HG02885 (cell line): ENCODE measurements around the gene IGSF9.

Experiments
- ATAC-seq: cut with Tn5 transposase; IDR thresholded peaks from one replicate; pipeline ENCODE4 v1.9.1; 2021; ENCODE audit warnings: mild to moderate bottlenecking; ENCODE audit not compliant: unreplicated experiment, poor library complexity

The IGSF9 gene, protein sequence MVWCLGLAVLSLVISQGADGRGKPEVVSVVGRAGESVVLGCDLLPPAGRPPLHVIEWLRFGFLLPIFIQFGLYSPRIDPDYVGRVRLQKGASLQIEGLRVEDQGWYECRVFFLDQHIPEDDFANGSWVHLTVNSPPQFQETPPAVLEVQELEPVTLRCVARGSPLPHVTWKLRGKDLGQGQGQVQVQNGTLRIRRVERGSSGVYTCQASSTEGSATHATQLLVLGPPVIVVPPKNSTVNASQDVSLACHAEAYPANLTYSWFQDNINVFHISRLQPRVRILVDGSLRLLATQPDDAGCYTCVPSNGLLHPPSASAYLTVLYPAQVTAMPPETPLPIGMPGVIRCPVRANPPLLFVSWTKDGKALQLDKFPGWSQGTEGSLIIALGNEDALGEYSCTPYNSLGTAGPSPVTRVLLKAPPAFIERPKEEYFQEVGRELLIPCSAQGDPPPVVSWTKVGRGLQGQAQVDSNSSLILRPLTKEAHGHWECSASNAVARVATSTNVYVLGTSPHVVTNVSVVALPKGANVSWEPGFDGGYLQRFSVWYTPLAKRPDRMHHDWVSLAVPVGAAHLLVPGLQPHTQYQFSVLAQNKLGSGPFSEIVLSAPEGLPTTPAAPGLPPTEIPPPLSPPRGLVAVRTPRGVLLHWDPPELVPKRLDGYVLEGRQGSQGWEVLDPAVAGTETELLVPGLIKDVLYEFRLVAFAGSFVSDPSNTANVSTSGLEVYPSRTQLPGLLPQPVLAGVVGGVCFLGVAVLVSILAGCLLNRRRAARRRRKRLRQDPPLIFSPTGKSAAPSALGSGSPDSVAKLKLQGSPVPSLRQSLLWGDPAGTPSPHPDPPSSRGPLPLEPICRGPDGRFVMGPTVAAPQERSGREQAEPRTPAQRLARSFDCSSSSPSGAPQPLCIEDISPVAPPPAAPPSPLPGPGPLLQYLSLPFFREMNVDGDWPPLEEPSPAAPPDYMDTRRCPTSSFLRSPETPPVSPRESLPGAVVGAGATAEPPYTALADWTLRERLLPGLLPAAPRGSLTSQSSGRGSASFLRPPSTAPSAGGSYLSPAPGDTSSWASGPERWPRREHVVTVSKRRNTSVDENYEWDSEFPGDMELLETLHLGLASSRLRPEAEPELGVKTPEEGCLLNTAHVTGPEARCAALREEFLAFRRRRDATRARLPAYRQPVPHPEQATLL

DNA sequence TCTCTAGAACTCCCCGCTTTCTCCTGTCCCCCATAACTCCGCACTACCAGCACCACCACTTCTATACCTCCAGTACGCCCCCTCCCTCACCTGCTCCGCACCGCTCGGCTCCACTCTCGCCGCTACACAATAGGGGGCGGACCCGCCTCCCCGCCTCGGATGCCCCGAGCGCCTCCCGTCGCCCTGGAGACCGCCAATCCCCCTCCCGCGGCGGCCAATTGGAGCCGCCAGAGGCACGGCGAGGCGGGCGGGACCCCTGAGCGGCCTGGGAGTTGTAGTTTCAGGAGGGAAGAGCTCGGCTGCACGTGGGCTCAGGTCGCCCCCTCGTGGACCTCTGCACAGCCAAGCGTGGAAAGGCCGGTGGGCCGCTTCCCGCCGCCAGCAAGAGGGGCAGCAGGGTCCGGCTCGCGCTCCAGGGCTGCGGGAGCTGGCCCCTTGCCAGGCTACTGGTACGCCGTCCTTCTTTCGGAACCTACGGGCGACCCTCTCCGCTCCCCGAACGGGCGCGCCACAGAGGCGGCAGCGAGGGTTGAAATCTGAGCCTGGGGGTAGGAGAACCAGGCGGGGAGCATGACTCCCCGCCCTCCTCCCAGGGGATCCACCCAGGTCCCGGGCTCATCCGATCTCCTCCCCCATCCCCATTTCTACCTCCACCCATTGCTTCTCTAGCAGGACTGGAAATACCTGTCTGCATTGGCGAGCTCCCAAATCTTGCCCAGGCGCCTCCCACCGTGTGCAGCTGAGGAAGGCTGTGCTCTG lies at the start of gene IGSF9:
IGSF9 (minus strand) TSS at position 131 of the 759 bp plus-strand sequence. CDS start 2,159 bp downstream, outside the sequence.
- ATAC-seq: peak; percentile 59

GRCh38 chr1:159994896-159995295 lies 49.5 kb upstream of the IGSF9 start:
- no peak for ATAC-seq

DNA sequence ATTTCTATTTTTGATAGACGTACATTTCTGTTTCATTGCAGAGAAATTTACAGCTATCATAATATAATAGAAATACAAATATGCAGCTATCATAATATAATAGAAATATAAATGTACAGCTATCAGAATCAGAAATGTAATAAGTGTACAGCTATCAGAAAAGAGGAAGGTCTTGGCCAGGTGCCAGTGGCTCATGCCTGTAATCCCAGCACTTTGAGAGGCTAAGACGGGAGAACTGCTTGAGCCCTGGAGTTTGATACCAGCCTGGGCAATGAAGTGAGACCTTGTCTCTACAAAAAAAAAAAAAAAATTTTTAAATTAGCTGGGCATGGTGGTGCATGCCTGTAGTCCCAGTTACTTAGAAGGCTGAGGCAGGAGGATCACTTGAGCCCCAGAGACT lies 48.5 kb upstream of the IGSF9 start:
- ATAC-seq: no peak

- no peak for ATAC-seq
Observed at GRCh38 chr1:159992161-159992560, 46.7 kb upstream of the IGSF9 start.

- ATAC-seq: no peak
Observed at GRCh38 chr1:159991513-159991912, 46.1 kb upstream of the IGSF9 start.

DNA sequence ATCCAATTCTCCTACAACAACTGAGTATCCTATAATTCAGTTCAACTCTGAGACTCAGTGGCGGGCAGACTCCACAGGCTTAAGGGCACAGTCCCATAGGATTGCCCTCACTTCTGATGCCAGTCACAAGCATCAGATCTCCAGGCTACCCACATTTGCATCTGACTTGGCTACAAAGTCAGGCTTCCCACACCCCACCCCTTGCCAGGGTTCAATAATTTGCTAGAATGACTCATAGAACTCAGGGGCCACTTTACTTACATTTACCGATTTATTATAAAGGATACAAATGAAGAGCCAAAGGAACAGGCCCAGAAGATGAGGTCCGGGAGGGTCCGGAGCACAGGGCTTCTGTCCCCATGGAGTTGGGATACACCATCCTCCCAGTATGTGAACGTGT lies 44.6 kb upstream of the IGSF9 start:
- ATAC-seq: no peak

GRCh38 chr1:159989581-159989980 lies 44.2 kb upstream of the IGSF9 start:
- ATAC-seq: no peak

DNA sequence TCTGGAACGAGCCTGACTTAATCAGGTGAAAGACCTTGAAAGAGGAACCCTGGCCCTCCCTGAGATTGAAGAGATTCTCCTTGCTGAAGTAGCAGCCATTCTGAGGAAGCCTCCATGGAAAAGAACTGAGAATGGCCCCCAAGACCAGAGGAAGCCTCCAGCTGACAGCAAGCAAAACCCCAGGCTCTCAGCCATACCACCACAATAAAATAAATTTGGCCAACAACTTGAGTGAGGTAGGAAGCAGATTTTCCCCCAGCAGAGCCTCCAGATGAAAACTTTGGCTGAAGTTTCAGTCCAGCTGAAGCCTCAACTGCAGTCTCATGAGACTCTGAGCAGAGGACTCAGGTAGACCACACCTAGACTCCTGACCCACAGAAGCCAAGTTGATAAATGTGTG lies 42.6 kb upstream of the IGSF9 start:
- no peak for ATAC-seq

DNA sequence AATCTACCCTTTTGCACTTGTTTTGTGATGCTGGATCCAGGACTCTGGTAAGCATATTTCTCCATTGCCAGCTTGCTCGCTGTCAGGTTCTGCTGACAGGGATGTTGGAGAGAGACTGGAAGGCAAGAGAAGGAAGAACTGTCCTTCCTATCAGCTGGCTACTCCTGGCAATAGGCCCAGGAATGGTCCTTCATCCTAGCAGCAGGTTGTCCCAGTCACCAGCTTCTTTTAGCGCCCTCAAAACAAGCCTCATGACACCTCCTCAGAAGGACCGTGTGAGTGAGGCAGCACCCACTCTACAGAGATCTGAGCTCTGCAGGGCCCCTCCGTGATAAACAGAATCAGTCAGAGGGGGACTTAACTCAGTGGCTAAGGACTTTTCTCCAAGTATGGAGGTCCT lies 41.8 kb upstream of the IGSF9 start:
- ATAC-seq: no peak

- no peak for ATAC-seq
Observed at GRCh38 chr1:159986531-159986930, 41.1 kb upstream of the IGSF9 start.

GRCh38 chr1:159986093-159986492 lies 40.7 kb upstream of the IGSF9 start:
- no peak for ATAC-seq

DNA sequence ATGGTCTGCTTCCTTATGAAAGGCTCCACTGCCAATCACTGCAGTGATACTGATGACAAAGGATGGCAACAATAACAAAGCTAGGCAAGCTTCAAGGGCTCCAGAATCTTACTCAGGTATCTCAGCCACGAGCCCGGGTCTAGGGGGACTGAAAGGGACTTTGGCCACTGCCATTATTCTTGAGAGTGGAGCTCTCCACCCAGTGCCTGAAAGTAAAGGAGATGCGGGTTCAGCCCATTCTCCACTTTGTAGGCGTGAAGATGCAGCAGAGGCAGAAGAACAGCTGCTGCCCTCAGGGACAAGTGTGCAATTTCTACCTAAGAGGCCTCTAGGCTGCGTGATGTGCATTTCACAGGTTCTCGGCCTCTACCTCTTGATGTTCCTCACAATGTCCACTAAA lies 40.1 kb upstream of the IGSF9 start:
- no peak for ATAC-seq

GRCh38 chr1:159983681-159984080 lies 38.3 kb upstream of the IGSF9 start:
- no peak for ATAC-seq

DNA sequence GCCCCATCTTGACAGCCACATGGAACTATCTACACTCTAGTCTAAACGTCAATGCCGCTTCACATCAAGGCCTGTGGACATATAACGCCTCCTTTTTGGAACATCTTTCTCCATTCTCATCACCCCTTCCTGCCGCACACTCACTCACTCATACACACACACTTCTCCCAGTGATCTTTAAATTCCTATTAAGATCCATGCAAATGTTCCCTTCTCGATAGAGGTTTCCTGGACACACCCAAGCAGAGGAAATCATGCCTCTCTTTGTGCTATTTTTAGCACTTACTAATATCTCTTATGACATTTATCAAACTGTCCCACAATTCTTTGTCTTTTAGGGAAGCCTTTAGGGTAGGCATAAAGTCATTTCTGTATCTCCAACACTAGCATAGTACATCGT lies 36.9 kb upstream of the IGSF9 start:
- no peak for ATAC-seq

- ATAC-seq: no peak
Observed at GRCh38 chr1:159981351-159982055, 36.1 kb upstream of the IGSF9 start.

DNA sequence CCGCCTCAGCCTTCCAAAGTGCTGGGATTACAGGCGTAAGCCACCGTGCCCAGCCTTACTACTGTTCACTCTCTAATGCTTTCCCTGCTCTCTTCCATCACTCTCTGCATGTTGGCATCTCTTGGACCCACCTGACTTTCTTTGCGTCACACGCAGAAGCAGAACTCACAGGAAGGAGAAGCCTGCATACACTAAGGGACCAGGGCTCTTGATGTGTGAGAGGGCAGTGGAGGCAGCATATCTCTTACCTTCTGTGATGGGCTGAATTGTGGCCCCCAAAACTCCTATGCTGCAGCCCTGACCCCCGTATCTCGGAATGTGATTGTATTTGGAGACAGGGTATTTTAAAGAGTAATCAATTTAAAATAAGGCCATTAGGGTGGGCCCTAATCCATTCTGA lies 35.4 kb upstream of the IGSF9 start:
- ATAC-seq: no peak

- ATAC-seq: no peak
Observed at GRCh38 chr1:159980076-159980475, 34.7 kb upstream of the IGSF9 start.

- no peak for ATAC-seq
Observed at GRCh38 chr1:159979257-159979656, 33.8 kb upstream of the IGSF9 start.

DNA sequence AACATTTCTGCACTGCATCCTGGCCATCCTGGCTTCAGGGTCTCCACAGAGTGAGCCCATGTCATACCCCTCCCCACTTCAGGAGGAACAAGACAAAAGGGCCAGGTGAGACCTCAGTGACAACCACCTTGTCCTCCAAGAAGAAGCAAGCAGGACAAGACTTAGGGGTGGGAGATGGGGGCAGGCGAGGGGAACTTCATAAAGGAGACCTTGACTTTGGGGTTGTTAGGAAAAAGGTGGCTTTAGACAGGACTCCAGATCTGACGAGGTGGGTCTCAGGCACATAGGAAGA lies 32.6 kb upstream of the IGSF9 start:
- no peak for ATAC-seq
